Anterior cingulate cortex (tissue), 58 donors: ENCODE results near the gene ZNF607.

Experiments used
- DNase-seq, 58 donors: peaks; one replicate each; lab custom pipeline; 2025; lab: John Stamatoyannopoulos, UW

The ZNF607 gene

DNA sequence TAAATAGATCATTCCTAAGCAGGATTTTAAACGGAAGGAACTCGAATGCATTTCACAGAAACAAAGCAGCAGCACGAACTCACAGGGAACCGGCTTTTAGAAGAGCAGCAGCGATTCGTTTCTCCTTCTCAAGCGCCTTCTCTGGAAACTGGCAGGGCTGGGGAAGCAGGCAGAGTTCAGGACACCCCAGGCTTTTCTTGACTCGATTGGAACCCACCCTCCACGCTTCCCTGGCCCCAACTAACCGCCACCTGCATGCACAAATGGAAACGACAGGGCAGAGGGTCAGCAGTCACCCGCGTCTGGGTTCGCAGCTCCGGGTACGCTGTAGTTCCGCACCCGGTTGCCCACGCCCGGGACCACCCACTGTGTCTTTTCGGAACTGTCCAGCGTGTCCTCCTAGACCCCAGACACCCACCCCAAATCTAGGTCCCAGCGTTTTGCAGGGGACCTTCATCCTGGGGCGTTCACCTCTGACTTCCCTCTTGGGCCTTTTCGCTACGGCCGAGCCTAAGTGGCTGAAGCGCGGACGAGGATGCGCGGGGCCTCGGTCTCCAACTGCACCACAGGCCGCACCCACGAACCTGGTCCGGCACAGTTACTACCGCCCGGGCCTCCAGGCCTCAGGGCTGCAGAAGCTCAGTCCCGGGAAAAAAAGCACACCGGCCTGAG lies 64.8 kb downstream of the ZNF607 start:
- peak in 36 of 58 donors; percentile 5 to 70 (median 42) for DNase-seq

DNA sequence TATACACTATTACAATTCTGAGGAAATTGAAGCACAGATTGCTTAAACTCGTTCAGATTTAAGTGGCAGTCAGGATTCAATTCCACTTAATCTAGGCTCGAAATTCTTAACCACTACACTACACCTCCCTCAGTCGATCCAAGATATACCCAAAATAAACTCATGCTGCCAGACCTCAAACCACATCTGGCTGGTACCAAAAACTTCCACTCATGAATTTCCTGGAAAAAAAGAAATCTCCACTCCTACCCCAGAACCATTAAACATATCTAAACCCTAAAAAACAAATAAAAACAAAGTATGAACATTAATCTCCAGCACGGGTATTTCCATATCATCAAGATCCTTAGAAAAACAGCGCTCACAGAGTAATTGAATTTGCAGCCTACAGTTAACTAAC lies 65.4 kb downstream of the ZNF607 start:
- no peak for DNase-seq
